ENCODE results near the gene NCAPH2.

The NCAPH2 gene

DNA sequence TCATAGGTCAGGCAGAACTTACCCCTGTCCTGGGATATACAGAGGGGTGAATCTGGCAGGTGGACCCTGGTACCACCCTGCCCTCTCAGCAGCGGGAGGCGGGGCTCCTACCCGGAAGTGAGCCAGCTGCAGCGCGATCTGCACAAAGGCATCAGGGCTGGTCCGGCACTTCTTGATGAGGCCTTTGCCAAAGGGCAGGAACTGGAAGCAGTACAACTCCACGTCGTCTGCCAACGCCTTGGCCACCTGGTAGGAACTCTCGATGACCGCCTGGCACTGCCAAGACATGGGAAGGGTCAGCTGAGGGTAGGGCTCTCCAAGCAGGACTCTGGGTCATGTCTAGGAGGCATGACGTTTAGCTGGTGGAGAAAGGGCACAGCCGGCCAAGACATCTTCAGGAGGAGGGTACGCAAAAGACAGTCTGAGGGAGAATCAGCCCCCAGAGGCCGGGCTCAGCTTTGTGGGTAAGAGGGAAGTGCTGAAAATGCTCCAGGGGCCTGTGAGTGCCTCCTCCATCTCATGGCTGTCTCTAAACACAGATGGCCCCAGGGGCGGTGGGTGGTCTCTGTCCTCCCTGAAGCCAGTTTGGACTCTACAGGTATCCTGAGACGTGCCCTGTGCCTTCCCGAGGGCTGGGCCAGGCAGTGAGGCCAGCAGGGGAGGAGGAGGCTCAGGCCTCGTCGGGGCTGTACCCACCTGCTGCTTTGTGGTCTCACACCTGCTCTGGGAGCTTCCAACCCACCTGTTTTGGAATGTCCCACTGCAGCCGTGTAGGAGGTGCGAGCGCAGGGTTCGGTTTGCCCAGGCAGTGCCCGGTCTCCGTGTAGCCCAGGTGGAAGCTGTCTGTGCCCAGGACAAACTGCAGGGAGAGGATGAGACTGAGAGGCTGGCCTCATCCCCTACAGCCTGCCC lies 63.5 kb downstream of the NCAPH2 start:
- H3K27me3 ChIP-seq (replicated peaks): no peaks in the 10 kb centered on the region

DNA sequence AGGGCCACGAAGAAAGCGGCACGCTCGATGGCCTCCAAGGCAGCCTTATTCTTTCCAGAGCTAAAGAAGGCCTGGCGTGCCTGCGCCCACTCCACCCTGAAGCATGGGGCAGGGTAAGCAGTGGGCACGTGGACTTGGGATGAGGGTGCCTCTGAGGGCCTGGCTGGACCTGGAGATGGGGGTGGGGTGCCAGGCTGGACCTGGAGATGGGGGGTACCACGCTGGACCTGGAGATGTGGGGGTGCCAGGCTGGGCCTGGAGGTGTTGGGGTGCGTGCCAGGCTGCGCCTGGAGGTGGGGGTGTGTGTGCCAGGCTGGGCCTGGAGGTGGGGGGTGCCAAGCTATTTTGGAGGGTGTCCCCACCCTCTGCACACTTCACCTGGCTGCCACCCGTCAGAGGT lies 64.9 kb downstream of the NCAPH2 start:
- Histone ChIP-seq H3K27ac (no peak overlapping the region), H3K36me3 (replicated peaks) (no peaks in the 10 kb centered on the region), H3K27me3 (replicated peaks) (no peaks in the 10 kb centered on the region), H3K4me3 (ENCODE audit: low read depth, low read length) (no peak overlapping the region)
- in situ Hi-C loops (cut with HindIII; ENCODE audit: low pct_ligation_motif_present, low sequenced_read_pairs): no loop called here
- TF ChIP-seq, protein P1, sequence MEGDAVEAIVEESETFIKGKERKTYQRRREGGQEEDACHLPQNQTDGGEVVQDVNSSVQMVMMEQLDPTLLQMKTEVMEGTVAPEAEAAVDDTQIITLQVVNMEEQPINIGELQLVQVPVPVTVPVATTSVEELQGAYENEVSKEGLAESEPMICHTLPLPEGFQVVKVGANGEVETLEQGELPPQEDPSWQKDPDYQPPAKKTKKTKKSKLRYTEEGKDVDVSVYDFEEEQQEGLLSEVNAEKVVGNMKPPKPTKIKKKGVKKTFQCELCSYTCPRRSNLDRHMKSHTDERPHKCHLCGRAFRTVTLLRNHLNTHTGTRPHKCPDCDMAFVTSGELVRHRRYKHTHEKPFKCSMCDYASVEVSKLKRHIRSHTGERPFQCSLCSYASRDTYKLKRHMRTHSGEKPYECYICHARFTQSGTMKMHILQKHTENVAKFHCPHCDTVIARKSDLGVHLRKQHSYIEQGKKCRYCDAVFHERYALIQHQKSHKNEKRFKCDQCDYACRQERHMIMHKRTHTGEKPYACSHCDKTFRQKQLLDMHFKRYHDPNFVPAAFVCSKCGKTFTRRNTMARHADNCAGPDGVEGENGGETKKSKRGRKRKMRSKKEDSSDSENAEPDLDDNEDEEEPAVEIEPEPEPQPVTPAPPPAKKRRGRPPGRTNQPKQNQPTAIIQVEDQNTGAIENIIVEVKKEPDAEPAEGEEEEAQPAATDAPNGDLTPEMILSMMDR (IDR thresholded peaks at IDR 0.05; ENCODE audit: low read depth, low read length, missing control alignments): no peak
- no peak for DNase-seq

More for the DNA sequence above, 63.5 kb downstream of the NCAPH2 start:
- Histone ChIP-seq H3K27ac (no peak overlapping the region), H3K36me3 (replicated peaks) (no peaks in the 10 kb centered on the region), H3K4me3 (ENCODE audit: low read depth, low read length) (no peak overlapping the region)
- no peak for DNase-seq
- in situ Hi-C loops (cut with HindIII; ENCODE audit: low pct_ligation_motif_present, low sequenced_read_pairs): no loop called here
- TF ChIP-seq, protein P1 (IDR thresholded peaks at IDR 0.05; ENCODE audit: low read depth, low read length, missing control alignments): no peak

DNA sequence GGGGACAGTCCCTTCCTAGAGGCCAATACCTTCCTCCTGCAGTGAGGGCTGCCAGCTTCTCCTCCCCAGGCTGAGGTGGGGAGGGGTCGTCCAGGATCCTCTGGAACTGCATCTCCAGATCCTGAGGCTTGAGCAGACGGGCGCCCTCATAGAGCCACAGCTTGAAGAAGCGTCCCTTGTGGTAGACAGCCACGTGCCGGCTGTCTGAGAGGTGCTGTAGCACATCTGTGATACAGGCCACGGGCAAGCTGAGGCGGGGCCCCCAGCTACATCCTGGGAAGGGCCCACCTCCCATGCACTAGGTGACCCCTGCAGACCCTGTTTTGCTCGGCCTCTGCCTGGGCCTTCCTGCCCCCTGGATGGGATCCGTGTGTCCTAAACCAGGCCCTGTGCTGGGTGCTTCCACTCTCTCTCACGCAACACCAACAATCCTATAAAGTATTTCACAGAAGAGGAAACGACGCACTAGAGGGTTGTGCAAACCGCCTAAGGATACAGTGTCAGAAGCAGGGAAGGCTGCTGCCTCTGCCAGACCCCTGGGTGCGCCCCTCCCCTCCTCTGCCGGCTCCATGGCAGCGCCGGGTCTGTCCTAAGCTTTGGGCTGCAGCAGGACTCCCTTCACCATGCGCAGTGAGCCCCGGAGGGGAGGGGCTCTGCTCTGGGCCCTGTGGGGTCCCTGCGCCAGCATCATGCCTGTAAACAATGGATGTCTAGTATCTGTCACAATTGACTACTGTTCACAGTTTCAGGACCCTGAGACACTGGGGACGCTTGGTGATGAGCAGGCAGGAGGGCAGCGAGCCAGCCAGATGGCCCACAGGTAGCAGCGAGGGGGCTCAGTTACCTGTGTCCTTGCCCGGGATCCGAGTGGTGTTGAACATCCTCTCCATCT lies 65.7 kb downstream of the NCAPH2 start:
- Histone ChIP-seq H3K27ac (no peak overlapping the region), H3K36me3 (replicated peaks) (no peaks in the 10 kb centered on the region), H3K27me3 (replicated peaks) (no peaks in the 10 kb centered on the region), H3K4me3 (ENCODE audit: low read depth, low read length) (no peak overlapping the region)
- no peak for DNase-seq
- in situ Hi-C loops (cut with HindIII; ENCODE audit: low pct_ligation_motif_present, low sequenced_read_pairs): no loop called here
- TF ChIP-seq, protein P1 (IDR thresholded peaks at IDR 0.05; ENCODE audit: low read depth, low read length, missing control alignments): no peak

DNA sequence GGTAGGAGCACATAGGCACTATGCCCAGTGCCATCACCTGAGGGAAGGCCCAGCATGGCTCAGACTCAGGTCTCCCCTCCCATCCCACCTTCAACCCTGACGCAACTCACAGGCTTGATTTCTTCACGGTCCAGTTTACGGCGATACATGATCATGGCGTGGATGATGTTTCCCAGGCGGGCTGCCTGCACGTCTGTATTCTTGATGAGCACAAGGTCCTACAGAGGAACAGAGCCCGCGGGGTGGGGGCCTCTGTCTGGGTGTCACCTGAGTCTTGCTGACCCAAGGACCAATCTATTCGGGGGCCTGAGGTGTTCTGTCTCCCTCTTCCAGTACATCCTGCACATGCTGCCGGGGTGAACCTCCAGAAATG lies 66.3 kb downstream of the NCAPH2 start:
- H3K36me3 ChIP-seq (replicated peaks): no peaks in the 10 kb centered on the region
- H3K4me3 ChIP-seq (ENCODE audit: low read depth, low read length): no peak overlapping the region
- in situ Hi-C loops (cut with HindIII; ENCODE audit: low pct_ligation_motif_present, low sequenced_read_pairs): no loop called here
- TF ChIP-seq, protein P1 (IDR thresholded peaks at IDR 0.05; ENCODE audit: low read depth, low read length, missing control alignments): no peak
- no peak overlapping the region for H3K27ac ChIP-seq
- DNase-seq: no peak
- no peaks in the 10 kb centered on the region for H3K27me3 ChIP-seq (replicated peaks)
